HEK293T (cell line): ENCODE results near the gene BCAR1.

ENCODE experiments used
- ARNT ChIP-seq: fragments of 450-650 bp; IDR thresholded peaks from 2 replicates; pipeline ENCODE4 v1.6.1; 2017; ENCODE audit warnings: mild to moderate bottlenecking
- BHLHE40 ChIP-seq: fragments of 450-650 bp; IDR thresholded peaks from 2 replicates; pipeline ENCODE4 v1.6.1; 2016; ENCODE audit warnings: mild to moderate bottlenecking, moderate library complexity, borderline replicate concordance
- L3MBTL2 ChIP-seq: fragments of 450-650 bp; conservative IDR thresholded peaks from 2 replicates; pipeline ENCODE4 v1.6.1; 2016; ENCODE audit warnings: mild to moderate bottlenecking
- SP1 ChIP-seq: fragments of 450-650 bp; IDR thresholded peaks from 2 replicates; pipeline ENCODE4 v1.6.1; 2017
- SUZ12 ChIP-seq: fragments of 450-650 bp; IDR thresholded peaks from 2 replicates; pipeline ENCODE4 v1.6.1; 2016; ENCODE audit warnings: mild to moderate bottlenecking
- TARDBP ChIP-seq: fragments of 450-650 bp; IDR thresholded peaks from 2 replicates; pipeline ENCODE4 v1.6.1; 2016
- TF ChIP-seq, protein P1 (sequence below): fragments of 450-650 bp; IDR thresholded peaks from 2 replicates; pipeline ENCODE4 v1.6.1; 2016

DNA sequence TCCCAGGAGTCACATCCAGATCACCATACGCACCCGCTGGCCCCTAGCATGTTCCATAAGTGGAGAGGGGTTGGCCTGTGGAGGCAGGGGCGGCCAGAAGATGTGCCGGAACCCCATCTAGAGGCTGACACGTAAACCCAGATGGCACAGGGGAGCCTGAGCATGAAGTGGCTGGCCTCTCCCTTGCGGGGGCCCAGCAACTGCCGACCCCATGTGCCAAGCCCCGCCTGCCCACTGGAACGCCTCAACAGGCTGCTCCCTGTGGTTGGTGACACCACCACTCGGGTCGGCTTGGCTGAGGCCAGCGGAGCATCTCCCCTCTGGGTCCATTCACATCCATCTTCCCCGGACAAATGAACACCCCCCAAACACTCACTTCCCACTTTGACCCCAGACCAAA, 9.5 kb downstream of the BCAR1 start:
- TF ChIP-seq L3MBTL2: no peak
- TF ChIP-seq SUZ12: no peak
- TF ChIP-seq, protein P1, sequence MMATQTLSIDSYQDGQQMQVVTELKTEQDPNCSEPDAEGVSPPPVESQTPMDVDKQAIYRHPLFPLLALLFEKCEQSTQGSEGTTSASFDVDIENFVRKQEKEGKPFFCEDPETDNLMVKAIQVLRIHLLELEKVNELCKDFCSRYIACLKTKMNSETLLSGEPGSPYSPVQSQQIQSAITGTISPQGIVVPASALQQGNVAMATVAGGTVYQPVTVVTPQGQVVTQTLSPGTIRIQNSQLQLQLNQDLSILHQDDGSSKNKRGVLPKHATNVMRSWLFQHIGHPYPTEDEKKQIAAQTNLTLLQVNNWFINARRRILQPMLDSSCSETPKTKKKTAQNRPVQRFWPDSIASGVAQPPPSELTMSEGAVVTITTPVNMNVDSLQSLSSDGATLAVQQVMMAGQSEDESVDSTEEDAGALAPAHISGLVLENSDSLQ: no peak
- no peak for TF ChIP-seq SP1
- no peak for TF ChIP-seq BHLHE40
- TF ChIP-seq TARDBP: no peak
- TF ChIP-seq ARNT: no peak
